HEK293 (cell line): ENCODE data around the gene CFAP46.

ENCODE experiments used
- CTCF ChIA-PET: fragments of 350-600 bp; formaldehyde crosslinking; extraction: SDS; loops from one replicate; lab custom pipeline; 2021; ENCODE audit warnings: antibody characterized with exemption; lab: Yijun Ruan, JAX
- POLR2A ChIA-PET: fragments of 300-600 bp; formaldehyde crosslinking; extraction: SDS; loops from one replicate; lab custom pipeline; 2020; ENCODE audit warnings: antibody characterized with exemption, inconsistent platforms; lab: Yijun Ruan, JAX
- H3K27ac ChIP-seq: fragments of 200-500 bp; sonication (Bioruptor generic); 2 replicates; pipeline ENCODE4 v1.5.1; 2014; ENCODE audit warnings: low read depth, low read length, control low read depth, inconsistent platforms; ENCODE audit errors: extremely low read depth
- H3K36me3 ChIP-seq, 2 experiments: fragments of 200-500 bp in 1 of 2; sonication (Bioruptor generic) in 1 of 2; 1 replicate in 1 of 2; 2 replicates in 1 of 2; pipeline ENCODE4 v1.5.1; 2014 to 2017; ENCODE audit warnings: inconsistent platforms in 2 of 2, low read length in 2 of 2; ENCODE audit not compliant: control insufficient read depth in 2 of 2, insufficient read depth in 1 of 2
- H3K4me1 ChIP-seq: fragments of 200-500 bp; sonication (Bioruptor generic); 2 replicates; pipeline ENCODE4 v1.5.1; 2014; ENCODE audit warnings: mild to moderate bottlenecking, low read length, inconsistent platforms; ENCODE audit not compliant: control insufficient read depth, insufficient read depth
- H3K4me3 ChIP-seq: 2 replicates; pipeline ENCODE4 v1.5.1; 2011; ENCODE audit warnings: low read depth, mild to moderate bottlenecking, control low read depth, low read length, moderate library complexity
- H3K9me3 ChIP-seq: fragments of 200-500 bp; sonication (Bioruptor generic); 2 replicates; pipeline ENCODE4 v1.5.1; 2014; ENCODE audit warnings: low read depth, low read length, inconsistent platforms; ENCODE audit not compliant: control insufficient read depth, insufficient read depth
- BCL6B ChIP-seq: fragments of 450-650 bp; formaldehyde crosslinking; IDR thresholded peaks from 2 replicates; pipeline ENCODE4 v1.5.1; 2017; ENCODE audit warnings: missing biosample characterization, missing genetic modification characterization
- EGR2 ChIP-seq: fragments of 450-650 bp; formaldehyde crosslinking; IDR thresholded peaks from 2 replicates; pipeline ENCODE4 v1.5.1; 2016; ENCODE audit warnings: low read depth, missing biosample characterization, missing genetic modification characterization
- GLI4 ChIP-seq: fragments of 450-650 bp; formaldehyde crosslinking; IDR thresholded peaks from 2 replicates; pipeline ENCODE4 v1.5.1; 2016; ENCODE audit warnings: missing biosample characterization, missing genetic modification characterization
- GLIS2 ChIP-seq: fragments of 450-650 bp; formaldehyde crosslinking; IDR thresholded peaks from 2 replicates; pipeline ENCODE4 v1.5.1; 2016; ENCODE audit warnings: missing biosample characterization, missing genetic modification characterization
- KLF7 ChIP-seq: fragments of 450-650 bp; formaldehyde crosslinking; IDR thresholded peaks from 2 replicates; pipeline ENCODE4 v1.5.1; 2016; ENCODE audit warnings: missing biosample characterization, missing genetic modification characterization, borderline replicate concordance
- KLF8 ChIP-seq: fragments of 450-650 bp; formaldehyde crosslinking; IDR thresholded peaks from 2 replicates; pipeline ENCODE4 v1.5.1; 2016; ENCODE audit warnings: missing biosample characterization, missing genetic modification characterization
- MZF1 ChIP-seq: fragments of 450-650 bp; formaldehyde crosslinking; IDR thresholded peaks from 2 replicates; pipeline ENCODE4 v1.5.1; 2017; ENCODE audit warnings: missing biosample characterization, missing genetic modification characterization, borderline replicate concordance
- SCRT2 ChIP-seq: fragments of 450-650 bp; formaldehyde crosslinking; IDR thresholded peaks from 2 replicates; pipeline ENCODE4 v1.5.1; 2016; ENCODE audit warnings: missing biosample characterization, missing genetic modification characterization
- YY1 ChIP-seq: fragments of 450-650 bp; formaldehyde crosslinking; IDR thresholded peaks from 2 replicates; pipeline ENCODE4 v1.5.1; 2018; ENCODE audit warnings: missing biosample characterization, missing genetic modification characterization
- YY2 ChIP-seq: fragments of 450-650 bp; formaldehyde crosslinking; IDR thresholded peaks from 2 replicates; pipeline ENCODE4 v1.5.1; 2016; ENCODE audit warnings: missing biosample characterization, missing genetic modification characterization
- ZFHX2 ChIP-seq: fragments of 450-650 bp; formaldehyde crosslinking; conservative IDR thresholded peaks from 2 replicates; pipeline ENCODE4 v1.5.1; 2016; ENCODE audit warnings: missing biosample characterization, missing genetic modification characterization
- ZFP37 ChIP-seq: fragments of 450-650 bp; formaldehyde crosslinking; IDR thresholded peaks from 2 replicates; pipeline ENCODE4 v1.5.1; 2016; ENCODE audit warnings: missing biosample characterization, missing genetic modification characterization
- ZNF175 ChIP-seq: fragments of 450-650 bp; formaldehyde crosslinking; IDR thresholded peaks from 2 replicates; pipeline ENCODE4 v1.5.1; 2016; ENCODE audit warnings: missing biosample characterization, missing genetic modification characterization
- ZNF266 ChIP-seq: fragments of 450-650 bp; formaldehyde crosslinking; IDR thresholded peaks from 2 replicates; pipeline ENCODE4 v1.5.1; 2016; ENCODE audit warnings: missing biosample characterization, missing genetic modification characterization, low read depth
- ZNF354C ChIP-seq: fragments of 450-650 bp; formaldehyde crosslinking; IDR thresholded peaks from 2 replicates; pipeline ENCODE4 v1.5.1; 2016; ENCODE audit warnings: missing biosample characterization, missing genetic modification characterization, low read depth, borderline replicate concordance
- ZNF529 ChIP-seq: fragments of 450-650 bp; formaldehyde crosslinking; IDR thresholded peaks from 2 replicates; pipeline ENCODE4 v1.5.1; 2017; ENCODE audit warnings: missing genetic modification characterization, missing biosample characterization; ENCODE audit not compliant: insufficient replicate concordance
- ZNF548 ChIP-seq: fragments of 450-650 bp; formaldehyde crosslinking; IDR thresholded peaks from 2 replicates; pipeline ENCODE4 v1.5.1; 2016; ENCODE audit warnings: missing biosample characterization, missing genetic modification characterization
- ZNF555 ChIP-seq: fragments of 450-650 bp; formaldehyde crosslinking; conservative IDR thresholded peaks from 2 replicates; pipeline ENCODE4 v1.5.1; 2017; ENCODE audit warnings: missing biosample characterization, mild to moderate bottlenecking, missing genetic modification characterization, inconsistent platforms
- ZNF623 ChIP-seq: fragments of 450-650 bp; formaldehyde crosslinking; IDR thresholded peaks from 2 replicates; pipeline ENCODE4 v1.5.1; 2016; ENCODE audit warnings: missing biosample characterization, missing genetic modification characterization
- ZNF624 ChIP-seq: fragments of 450-650 bp; formaldehyde crosslinking; IDR thresholded peaks from 2 replicates; pipeline ENCODE4 v1.5.1; 2017; ENCODE audit warnings: missing biosample characterization, missing genetic modification characterization
- ZNF768 ChIP-seq: fragments of 450-650 bp; formaldehyde crosslinking; IDR thresholded peaks from 2 replicates; pipeline ENCODE4 v1.5.1; 2018; ENCODE audit warnings: missing biosample characterization, mild to moderate bottlenecking, missing genetic modification characterization
- ZNF792 ChIP-seq: fragments of 450-650 bp; formaldehyde crosslinking; IDR thresholded peaks from 2 replicates; pipeline ENCODE4 v1.5.1; 2016; ENCODE audit warnings: missing biosample characterization, missing genetic modification characterization
- ZSCAN5A ChIP-seq: fragments of 450-650 bp; formaldehyde crosslinking; IDR thresholded peaks from 2 replicates; pipeline ENCODE4 v1.5.1; 2016; ENCODE audit warnings: missing biosample characterization, missing genetic modification characterization
- ZXDB ChIP-seq: fragments of 450-650 bp; formaldehyde crosslinking; IDR thresholded peaks from 2 replicates; pipeline ENCODE4 v1.5.1; 2016; ENCODE audit warnings: missing biosample characterization, missing genetic modification characterization
- TF ChIP-seq, protein P1 (sequence below): fragments of 450-650 bp; formaldehyde crosslinking; IDR thresholded peaks from 2 replicates; pipeline ENCODE4 v1.5.1; 2016; ENCODE audit warnings: missing biosample characterization, missing genetic modification characterization
- TF ChIP-seq, protein P2 (sequence below): fragments of 450-650 bp; formaldehyde crosslinking; IDR thresholded peaks from 2 replicates; pipeline ENCODE4 v1.5.1; 2016; ENCODE audit warnings: missing biosample characterization, missing genetic modification characterization
- TF ChIP-seq, protein P3 (sequence below): fragments of 450-650 bp; formaldehyde crosslinking; IDR thresholded peaks from 2 replicates; pipeline ENCODE4 v1.5.0; 2017; ENCODE audit warnings: missing biosample characterization, missing genetic modification characterization, borderline replicate concordance

Gene CFAP46

DNA sequence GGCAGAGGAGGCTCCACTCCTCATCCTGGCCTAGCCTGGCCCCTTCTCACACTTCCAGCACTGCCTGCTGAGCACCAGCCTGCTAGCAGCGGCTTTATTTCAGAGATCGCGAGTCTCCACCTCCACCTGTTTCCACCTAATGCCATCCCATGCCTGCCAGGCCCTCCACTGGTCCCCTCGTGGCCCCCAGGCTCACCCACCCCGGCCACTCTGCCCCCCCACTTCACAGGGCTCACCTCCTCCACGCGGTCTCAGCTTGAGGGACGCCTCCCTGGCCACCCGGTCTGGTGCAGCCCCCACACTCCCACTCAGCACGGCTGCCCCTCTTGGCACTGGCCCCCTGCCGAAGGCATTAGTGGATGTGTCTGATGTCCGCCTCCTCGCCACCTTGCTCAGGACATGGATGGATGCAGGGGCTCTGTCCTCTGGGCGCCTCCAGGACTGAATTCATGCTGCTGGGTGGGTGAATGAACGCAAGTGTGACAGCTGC is 152.7 kb downstream of the CFAP46 start:
- H3K9me3 ChIP-seq = no peaks in the 10 kb centered on the region
- ChIA-PET POLR2A (no interaction called here), CTCF (no interaction called here)
- H3K4me3 ChIP-seq = no peak overlapping the region
- H3K4me1 ChIP-seq = peaks cover 6% of the 10 kb centered on the region
- no peaks in the 10 kb centered on the region for H3K36me3 ChIP-seq
- TF ChIP-seq GLI4 (tag by site-specific recombination) (no peak), ZFHX2 (peak; percentile 64), ZNF768 (tag by site-specific recombination) (no peak), MZF1 (no peak), EGR2 (tag by site-specific recombination) (peak; percentile 54), KLF8 (tag by site-specific recombination) (0 out of 2 replicates have a peak, but pooled peaks have one; percentile 18)
- TF ChIP-seq, protein P1, sequence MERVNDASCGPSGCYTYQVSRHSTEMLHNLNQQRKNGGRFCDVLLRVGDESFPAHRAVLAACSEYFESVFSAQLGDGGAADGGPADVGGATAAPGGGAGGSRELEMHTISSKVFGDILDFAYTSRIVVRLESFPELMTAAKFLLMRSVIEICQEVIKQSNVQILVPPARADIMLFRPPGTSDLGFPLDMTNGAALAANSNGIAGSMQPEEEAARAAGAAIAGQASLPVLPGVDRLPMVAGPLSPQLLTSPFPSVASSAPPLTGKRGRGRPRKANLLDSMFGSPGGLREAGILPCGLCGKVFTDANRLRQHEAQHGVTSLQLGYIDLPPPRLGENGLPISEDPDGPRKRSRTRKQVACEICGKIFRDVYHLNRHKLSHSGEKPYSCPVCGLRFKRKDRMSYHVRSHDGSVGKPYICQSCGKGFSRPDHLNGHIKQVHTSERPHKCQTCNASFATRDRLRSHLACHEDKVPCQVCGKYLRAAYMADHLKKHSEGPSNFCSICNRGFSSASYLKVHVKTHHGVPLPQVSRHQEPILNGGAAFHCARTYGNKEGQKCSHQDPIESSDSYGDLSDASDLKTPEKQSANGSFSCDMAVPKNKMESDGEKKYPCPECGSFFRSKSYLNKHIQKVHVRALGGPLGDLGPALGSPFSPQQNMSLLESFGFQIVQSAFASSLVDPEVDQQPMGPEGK = peak; percentile 55
- H3K27ac ChIP-seq = no peak overlapping the region

DNA sequence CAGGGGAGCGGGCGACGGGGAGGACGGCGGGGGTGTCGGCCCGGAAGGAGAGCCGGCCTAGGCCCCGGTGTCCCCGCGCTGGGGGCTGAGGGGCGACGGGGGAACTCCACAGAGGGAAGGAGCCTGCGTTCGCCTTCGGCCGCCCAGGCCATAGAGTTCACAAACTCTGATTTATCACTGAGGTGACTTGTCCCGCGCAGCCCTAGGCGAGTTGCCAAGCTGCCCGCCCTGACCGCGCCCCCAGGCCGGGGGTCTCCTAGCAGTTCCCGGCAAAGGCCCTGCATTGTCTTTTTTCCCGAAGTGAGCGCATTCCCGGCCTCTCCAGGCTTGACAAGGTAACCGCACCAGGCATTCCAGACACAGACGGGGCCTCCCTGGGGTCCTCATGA is 153.5 kb downstream of the CFAP46 start:
- H3K9me3 ChIP-seq = no peaks in the 10 kb centered on the region
- no peak overlapping the region for H3K27ac ChIP-seq
- ChIA-PET POLR2A (no interaction called here), CTCF (no interaction called here)
- H3K4me3 ChIP-seq = no peak overlapping the region
- no peaks in the 10 kb centered on the region for H3K36me3 ChIP-seq
- TF ChIP-seq ZNF354C (no peak), ZXDB (tag by site-specific recombination) (no peak), ZNF266 (tag by site-specific recombination) (no peak), BCL6B (tag by site-specific recombination) (no peak), SCRT2 (tag by site-specific recombination) (no peak), KLF7 (no peak), ZNF175 (tag by site-specific recombination) (no peak), ZSCAN5A (tag by site-specific recombination) (no peak), ZFP37 (tag by site-specific recombination) (no peak), ZNF555 (tag by site-specific recombination) (no peak), YY1 (tag by site-specific recombination) (no peak), ZNF529 (no peak), ZNF623 (tag by site-specific recombination) (no peak), GLIS2 (no peak), ZNF624 (tag by site-specific recombination) (no peak), YY2 (tag by site-specific recombination) (no peak), ZNF792 (tag by site-specific recombination) (no peak), ZNF548 (no peak)
- TF ChIP-seq, protein P2, sequence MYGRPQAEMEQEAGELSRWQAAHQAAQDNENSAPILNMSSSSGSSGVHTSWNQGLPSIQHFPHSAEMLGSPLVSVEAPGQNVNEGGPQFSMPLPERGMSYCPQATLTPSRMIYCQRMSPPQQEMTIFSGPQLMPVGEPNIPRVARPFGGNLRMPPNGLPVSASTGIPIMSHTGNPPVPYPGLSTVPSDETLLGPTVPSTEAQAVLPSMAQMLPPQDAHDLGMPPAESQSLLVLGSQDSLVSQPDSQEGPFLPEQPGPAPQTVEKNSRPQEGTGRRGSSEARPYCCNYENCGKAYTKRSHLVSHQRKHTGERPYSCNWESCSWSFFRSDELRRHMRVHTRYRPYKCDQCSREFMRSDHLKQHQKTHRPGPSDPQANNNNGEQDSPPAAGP (tag by site-specific recombination) = no peak
- TF ChIP-seq, protein P3, sequence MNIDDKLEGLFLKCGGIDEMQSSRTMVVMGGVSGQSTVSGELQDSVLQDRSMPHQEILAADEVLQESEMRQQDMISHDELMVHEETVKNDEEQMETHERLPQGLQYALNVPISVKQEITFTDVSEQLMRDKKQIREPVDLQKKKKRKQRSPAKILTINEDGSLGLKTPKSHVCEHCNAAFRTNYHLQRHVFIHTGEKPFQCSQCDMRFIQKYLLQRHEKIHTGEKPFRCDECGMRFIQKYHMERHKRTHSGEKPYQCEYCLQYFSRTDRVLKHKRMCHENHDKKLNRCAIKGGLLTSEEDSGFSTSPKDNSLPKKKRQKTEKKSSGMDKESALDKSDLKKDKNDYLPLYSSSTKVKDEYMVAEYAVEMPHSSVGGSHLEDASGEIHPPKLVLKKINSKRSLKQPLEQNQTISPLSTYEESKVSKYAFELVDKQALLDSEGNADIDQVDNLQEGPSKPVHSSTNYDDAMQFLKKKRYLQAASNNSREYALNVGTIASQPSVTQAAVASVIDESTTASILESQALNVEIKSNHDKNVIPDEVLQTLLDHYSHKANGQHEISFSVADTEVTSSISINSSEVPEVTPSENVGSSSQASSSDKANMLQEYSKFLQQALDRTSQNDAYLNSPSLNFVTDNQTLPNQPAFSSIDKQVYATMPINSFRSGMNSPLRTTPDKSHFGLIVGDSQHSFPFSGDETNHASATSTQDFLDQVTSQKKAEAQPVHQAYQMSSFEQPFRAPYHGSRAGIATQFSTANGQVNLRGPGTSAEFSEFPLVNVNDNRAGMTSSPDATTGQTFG (tag by site-specific recombination) = no peak
- H3K4me1 ChIP-seq = peaks cover 6% of the 10 kb centered on the region
